GM12872 (cell line): ENCODE results near the gene PPIP5K2.

Experiments used
- TF ChIP-seq, protein P1 (sequence below): IDR thresholded peaks from 3 replicates; pipeline ENCODE4 v1.5.1; 2011; ENCODE audit warnings: low read depth, mild to moderate bottlenecking, low read length, moderate library complexity; ENCODE audit not compliant: insufficient read depth

Gene PPIP5K2

GRCh38 chr5:103139264-103139865, 19.3 kb downstream of the PPIP5K2 start:
- TF ChIP-seq, protein P1, sequence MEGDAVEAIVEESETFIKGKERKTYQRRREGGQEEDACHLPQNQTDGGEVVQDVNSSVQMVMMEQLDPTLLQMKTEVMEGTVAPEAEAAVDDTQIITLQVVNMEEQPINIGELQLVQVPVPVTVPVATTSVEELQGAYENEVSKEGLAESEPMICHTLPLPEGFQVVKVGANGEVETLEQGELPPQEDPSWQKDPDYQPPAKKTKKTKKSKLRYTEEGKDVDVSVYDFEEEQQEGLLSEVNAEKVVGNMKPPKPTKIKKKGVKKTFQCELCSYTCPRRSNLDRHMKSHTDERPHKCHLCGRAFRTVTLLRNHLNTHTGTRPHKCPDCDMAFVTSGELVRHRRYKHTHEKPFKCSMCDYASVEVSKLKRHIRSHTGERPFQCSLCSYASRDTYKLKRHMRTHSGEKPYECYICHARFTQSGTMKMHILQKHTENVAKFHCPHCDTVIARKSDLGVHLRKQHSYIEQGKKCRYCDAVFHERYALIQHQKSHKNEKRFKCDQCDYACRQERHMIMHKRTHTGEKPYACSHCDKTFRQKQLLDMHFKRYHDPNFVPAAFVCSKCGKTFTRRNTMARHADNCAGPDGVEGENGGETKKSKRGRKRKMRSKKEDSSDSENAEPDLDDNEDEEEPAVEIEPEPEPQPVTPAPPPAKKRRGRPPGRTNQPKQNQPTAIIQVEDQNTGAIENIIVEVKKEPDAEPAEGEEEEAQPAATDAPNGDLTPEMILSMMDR, result peak; percentile 84

- TF ChIP-seq, protein P1, result no peak
These were observed 25.1 kb downstream of the PPIP5K2 start for GRCh38 chr5:103145196-103145595.

GRCh38 chr5:103148213-103148612, 28.1 kb downstream of the PPIP5K2 start:
- TF ChIP-seq, protein P1, result no peak

GRCh38 chr5:103151156-103151555, 31.1 kb downstream of the PPIP5K2 start:
- TF ChIP-seq, protein P1, result no peak

DNA sequence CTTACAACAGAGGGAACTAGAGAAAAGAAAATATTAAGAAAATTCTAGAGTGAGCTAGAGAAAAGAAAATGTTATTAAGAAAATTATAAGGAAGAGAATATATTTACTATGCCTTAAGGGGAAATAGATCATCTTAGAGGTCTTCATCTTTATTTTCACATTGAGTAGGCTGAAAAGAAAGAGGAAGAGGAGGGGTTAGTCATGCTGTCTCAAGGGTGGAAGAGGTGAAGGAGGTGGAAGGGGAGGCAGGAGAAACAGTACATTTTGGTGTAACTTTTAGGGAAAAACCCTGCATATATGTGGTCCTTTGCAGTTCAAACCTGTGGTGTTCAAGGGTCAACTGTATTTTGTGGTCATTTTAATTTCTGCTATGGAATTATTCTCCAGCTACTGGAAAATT, 46.6 kb downstream of the PPIP5K2 start:
- TF ChIP-seq, protein P1, result no peak

- TF ChIP-seq, protein P1, result no peak
These were observed 54.0 kb downstream of the PPIP5K2 start for GRCh38 chr5:103174147-103174546.

GRCh38 chr5:103177543-103177942, 57.4 kb downstream of the PPIP5K2 start:
- TF ChIP-seq, protein P1, result no peak

DNA sequence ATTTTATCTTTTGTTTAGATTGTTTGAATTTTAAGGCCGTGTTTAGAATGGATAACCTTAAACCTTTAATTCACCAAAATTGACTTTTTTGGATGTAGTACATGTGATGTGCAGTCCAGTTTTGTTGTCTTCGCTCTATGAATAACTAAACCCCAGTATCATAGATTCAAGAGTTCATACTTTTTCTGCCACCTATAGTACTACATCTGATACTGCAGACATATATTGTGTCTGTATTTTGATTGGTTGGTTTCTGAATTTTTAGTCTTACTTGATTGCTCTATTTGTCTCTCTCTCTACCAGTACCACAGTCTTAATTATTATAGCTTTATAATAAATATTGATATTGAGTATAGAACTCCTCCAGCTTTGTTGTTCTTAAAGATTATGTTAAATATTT, 58.1 kb downstream of the PPIP5K2 start:
- TF ChIP-seq, protein P1, result no peak
